ENCODE results near the gene NXT2. TPM values are rescaled to one million over a fixed set of nuclear protein-coding genes. Genes with fewer than 3 reads are reported as not detected.

Gene NXT2
- total and polyA plus RNA-seq, 9 of the 15 experiments (the other 6 are each of a cell fraction or from before 2014, with no cell fraction given): 6.1 to 29.6 (median 14.2) TPM

DNA sequence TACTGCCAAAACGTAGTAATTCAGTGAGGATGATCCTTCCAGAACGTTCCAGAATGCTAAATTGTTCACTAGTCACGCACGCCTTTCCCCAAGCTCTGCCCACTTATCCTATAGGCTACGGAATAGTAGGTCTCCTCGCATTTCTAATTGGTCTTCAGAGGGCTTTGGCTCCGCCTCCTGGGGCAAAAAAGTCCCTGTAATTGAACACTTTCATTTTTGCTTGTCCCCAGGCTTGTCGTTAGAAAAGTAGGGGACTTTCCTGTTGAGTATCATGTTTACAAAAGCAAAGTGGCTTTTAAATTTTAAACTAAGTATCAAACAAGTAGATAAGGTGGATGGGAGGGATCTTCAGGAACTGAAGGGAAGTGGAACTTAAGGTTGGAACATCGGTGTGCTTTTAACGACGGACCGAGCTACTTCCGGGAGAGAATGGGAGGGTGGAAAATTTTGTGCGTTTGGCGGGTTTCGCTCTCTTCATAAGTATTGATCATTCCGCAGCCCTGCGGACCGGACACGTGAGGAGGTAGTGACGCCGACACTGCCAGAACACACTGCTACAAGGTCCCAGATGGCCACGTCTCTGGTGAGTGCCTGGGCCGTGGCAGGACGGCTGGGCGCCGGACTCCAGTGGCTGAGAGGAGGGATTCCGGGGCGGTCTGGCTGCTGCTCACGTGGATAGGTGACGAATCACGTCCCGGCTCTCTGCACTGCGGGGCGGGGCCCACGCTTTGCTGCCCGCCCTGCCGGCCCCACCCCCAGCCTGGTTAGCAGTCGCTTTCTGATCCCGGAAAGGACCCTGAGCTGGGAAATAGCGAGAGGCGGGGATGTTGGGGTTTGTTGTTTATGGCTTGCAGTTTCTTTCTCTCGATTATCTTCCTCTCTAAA lies at the start of gene NXT2 (continued):
- TF ChIP-seq, protein P1, sequence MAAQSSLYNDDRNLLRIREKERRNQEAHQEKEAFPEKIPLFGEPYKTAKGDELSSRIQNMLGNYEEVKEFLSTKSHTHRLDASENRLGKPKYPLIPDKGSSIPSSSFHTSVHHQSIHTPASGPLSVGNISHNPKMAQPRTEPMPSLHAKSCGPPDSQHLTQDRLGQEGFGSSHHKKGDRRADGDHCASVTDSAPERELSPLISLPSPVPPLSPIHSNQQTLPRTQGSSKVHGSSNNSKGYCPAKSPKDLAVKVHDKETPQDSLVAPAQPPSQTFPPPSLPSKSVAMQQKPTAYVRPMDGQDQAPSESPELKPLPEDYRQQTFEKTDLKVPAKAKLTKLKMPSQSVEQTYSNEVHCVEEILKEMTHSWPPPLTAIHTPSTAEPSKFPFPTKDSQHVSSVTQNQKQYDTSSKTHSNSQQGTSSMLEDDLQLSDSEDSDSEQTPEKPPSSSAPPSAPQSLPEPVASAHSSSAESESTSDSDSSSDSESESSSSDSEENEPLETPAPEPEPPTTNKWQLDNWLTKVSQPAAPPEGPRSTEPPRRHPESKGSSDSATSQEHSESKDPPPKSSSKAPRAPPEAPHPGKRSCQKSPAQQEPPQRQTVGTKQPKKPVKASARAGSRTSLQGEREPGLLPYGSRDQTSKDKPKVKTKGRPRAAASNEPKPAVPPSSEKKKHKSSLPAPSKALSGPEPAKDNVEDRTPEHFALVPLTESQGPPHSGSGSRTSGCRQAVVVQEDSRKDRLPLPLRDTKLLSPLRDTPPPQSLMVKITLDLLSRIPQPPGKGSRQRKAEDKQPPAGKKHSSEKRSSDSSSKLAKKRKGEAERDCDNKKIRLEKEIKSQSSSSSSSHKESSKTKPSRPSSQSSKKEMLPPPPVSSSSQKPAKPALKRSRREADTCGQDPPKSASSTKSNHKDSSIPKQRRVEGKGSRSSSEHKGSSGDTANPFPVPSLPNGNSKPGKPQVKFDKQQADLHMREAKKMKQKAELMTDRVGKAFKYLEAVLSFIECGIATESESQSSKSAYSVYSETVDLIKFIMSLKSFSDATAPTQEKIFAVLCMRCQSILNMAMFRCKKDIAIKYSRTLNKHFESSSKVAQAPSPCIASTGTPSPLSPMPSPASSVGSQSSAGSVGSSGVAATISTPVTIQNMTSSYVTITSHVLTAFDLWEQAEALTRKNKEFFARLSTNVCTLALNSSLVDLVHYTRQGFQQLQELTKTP (IDR thresholded peaks at IDR 0.05; ENCODE audit: low read depth in 1 of 2, partially characterized antibody in 2 of 2): peak in 1 of 2 experiments; percentile 80
- TF ChIP-seq TBL1XR1 (IDR thresholded peaks at IDR 0.05; ENCODE audit: low read length in 2 of 2) (peak in 1 of 2 experiments; percentile 13; a peak in 1 of 4 replicates), ZNF830 (CRISPR knock-in tag; IDR thresholded peaks at IDR 0.05) (no peak), LCOR (CRISPR knock-in tag; IDR thresholded peaks at IDR 0.05) (0 out of 2 replicates have a peak, but pooled peaks have one; percentile 45), ZNF354B (CRISPR knock-in tag; IDR thresholded peaks at IDR 0.05) (no peak), TEAD1 (CRISPR knock-in tag; IDR thresholded peaks at IDR 0.05) (peak in 1 of 2 experiments; percentile 27; a peak in 1 of 4 replicates), DMBX1 (CRISPR knock-in tag; IDR thresholded peaks at IDR 0.05; ENCODE audit: borderline replicate concordance) (0 out of 2 replicates have a peak, but pooled peaks have one; percentile 51), CAMTA2 (CRISPR knock-in tag; conservative IDR thresholded peaks at IDR 0.05) (no peak), ZNF655 (CRISPR knock-in tag; IDR thresholded peaks at IDR 0.05) (no peak), ELF2 (CRISPR knock-in tag; IDR thresholded peaks at IDR 0.05) (peak; percentile 65; the same call in 1 of the 2 replicates), SNIP1 (IDR thresholded peaks at IDR 0.05; ENCODE audit: low read depth) (0 out of 2 replicates have a peak, but pooled peaks have one; percentile 35), USF2 (CRISPR knock-in tag; IDR thresholded peaks at IDR 0.05) (peak; percentile 86), ZBTB12 (CRISPR knock-in tag; IDR thresholded peaks at IDR 0.05) (no peak), SMAD4 (CRISPR knock-in tag; conservative IDR thresholded peaks at IDR 0.05) (0 out of 2 replicates have a peak, but pooled peaks have one; percentile 23)
- TF ChIP-seq, protein P2, sequence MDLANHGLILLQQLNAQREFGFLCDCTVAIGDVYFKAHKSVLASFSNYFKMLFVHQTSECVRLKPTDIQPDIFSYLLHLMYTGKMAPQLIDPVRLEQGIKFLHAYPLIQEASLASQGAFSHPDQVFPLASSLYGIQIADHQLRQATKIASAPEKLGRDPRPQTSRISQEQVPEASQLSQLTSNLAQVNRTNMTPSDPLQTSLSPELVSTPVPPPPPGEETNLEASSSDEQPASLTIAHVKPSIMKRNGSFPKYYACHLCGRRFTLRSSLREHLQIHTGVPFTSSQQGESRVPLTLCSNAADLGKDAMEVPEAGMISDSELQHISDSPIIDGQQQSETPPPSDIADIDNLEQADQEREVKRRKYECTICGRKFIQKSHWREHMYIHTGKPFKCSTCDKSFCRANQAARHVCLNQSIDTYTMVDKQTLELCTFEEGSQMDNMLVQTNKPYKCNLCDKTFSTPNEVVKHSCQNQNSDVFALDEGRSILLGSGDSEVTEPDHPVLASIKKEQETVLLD (IDR thresholded peaks at IDR 0.05): 0 out of 2 replicates have a peak, but pooled peaks have one; percentile 20
- TF ChIP-seq, protein P3, sequence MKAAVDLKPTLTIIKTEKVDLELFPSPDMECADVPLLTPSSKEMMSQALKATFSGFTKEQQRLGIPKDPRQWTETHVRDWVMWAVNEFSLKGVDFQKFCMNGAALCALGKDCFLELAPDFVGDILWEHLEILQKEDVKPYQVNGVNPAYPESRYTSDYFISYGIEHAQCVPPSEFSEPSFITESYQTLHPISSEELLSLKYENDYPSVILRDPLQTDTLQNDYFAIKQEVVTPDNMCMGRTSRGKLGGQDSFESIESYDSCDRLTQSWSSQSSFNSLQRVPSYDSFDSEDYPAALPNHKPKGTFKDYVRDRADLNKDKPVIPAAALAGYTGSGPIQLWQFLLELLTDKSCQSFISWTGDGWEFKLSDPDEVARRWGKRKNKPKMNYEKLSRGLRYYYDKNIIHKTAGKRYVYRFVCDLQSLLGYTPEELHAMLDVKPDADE (conservative IDR thresholded peaks at IDR 0.05; ENCODE audit: control insufficient read depth, low read depth, low read length): no peak
